Esophagus muscularis mucosa (tissue), 3 donors: ENCODE data around the gene NIPAL4.

Experiments
- POLR2A ChIP-seq: fragments of 450-650 bp; IDR thresholded peaks from one replicate; pipeline ENCODE4 v1.6.1; 2017; ENCODE audit warnings: antibody characterized with exemption, moderate library complexity, mild to moderate bottlenecking, low read depth
- TF ChIP-seq, protein P1 (sequence below), 3 experiments: fragments of 200-600 bp in 2 of 3; fragments of 450-650 bp in 1 of 3; sonication (generic) in 2 of 3; IDR thresholded peaks; one replicate each; pipeline ENCODE4 v1.5.1; 2017 to 2019; ENCODE audit warnings: antibody characterized with exemption in 3 of 3, mild to moderate bottlenecking in 2 of 3, moderate library complexity in 1 of 3

DNA sequence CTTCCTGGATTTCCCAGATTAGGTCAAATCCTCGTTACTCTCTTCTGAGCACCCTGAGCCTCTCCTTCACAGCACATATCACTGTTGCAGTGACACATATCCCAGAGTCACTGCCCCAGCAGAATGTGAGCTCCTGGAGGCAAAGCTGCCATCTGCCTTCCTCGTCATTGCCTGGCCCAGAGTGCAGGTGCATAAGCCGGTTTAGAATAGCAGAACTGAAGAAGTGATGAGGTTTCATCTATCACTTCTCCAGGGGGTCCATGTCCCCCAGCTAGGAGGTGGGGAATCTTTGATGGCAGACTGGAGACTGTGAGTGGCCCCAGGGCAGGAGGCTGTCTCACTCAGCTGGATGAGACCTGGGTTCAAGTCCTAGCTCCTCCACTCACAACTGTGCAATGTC is 25.8 kb downstream of the NIPAL4 start:
- no peak for TF ChIP-seq POLR2A
- TF ChIP-seq, protein P1, sequence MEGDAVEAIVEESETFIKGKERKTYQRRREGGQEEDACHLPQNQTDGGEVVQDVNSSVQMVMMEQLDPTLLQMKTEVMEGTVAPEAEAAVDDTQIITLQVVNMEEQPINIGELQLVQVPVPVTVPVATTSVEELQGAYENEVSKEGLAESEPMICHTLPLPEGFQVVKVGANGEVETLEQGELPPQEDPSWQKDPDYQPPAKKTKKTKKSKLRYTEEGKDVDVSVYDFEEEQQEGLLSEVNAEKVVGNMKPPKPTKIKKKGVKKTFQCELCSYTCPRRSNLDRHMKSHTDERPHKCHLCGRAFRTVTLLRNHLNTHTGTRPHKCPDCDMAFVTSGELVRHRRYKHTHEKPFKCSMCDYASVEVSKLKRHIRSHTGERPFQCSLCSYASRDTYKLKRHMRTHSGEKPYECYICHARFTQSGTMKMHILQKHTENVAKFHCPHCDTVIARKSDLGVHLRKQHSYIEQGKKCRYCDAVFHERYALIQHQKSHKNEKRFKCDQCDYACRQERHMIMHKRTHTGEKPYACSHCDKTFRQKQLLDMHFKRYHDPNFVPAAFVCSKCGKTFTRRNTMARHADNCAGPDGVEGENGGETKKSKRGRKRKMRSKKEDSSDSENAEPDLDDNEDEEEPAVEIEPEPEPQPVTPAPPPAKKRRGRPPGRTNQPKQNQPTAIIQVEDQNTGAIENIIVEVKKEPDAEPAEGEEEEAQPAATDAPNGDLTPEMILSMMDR (IDR thresholded peaks at IDR 0.05): no peak
